Astrocyte (in vitro differentiated cells and primary cell): ENCODE data around the gene SPRED1. TPM values are rescaled to one million over a fixed set of nuclear protein-coding genes. Genes with fewer than 3 reads are reported as not detected.
"Not testable (repeated sequence)": the region's sequence is repeated elsewhere in the genome, so short reads cannot be mapped to it uniquely, and the experiment has no call there.

Source experiments
- DNase-seq: peaks from one replicate; pipeline ENCODE4 v3.0.0-alpha.2; 2010; ENCODE audit warnings: low read depth
- FAIRE-seq: peaks from 2 replicates; lab custom pipeline; 2011; peaks lifted over from hg19 to GRCh38; lab: Jason Lieb, UNC
- H2AFZ ChIP-seq: 2 replicates; pipeline ENCODE4 v1.6.0; 2012; ENCODE audit warnings: low read depth, low read length, inconsistent platforms
- H3K27ac ChIP-seq: 2 replicates; pipeline ENCODE4 v1.5.1; 2011; ENCODE audit warnings: low read depth, low read length, inconsistent platforms
- H3K27me3 ChIP-seq: 2 replicates; pipeline ENCODE4 v1.6.0; 2011; ENCODE audit warnings: low read length, inconsistent platforms; ENCODE audit not compliant: insufficient read depth
- H3K36me3 ChIP-seq: 2 replicates; pipeline ENCODE4 v1.5.1; 2011; ENCODE audit warnings: low read length, inconsistent platforms; ENCODE audit not compliant: insufficient read depth
- H3K4me1 ChIP-seq: 2 replicates; pipeline ENCODE4 v1.5.1; 2011; ENCODE audit warnings: low read length, inconsistent platforms; ENCODE audit not compliant: insufficient read depth
- H3K4me2 ChIP-seq: 2 replicates; pipeline ENCODE4 v1.6.0; 2012; ENCODE audit warnings: low read length, inconsistent platforms
- H3K4me3 ChIP-seq: 2 replicates; pipeline ENCODE4 v1.5.1; 2011; ENCODE audit warnings: low read depth, mild to moderate bottlenecking, low read length, inconsistent platforms; ENCODE audit not compliant: insufficient read depth
- H3K79me2 ChIP-seq: 2 replicates; pipeline ENCODE4 v1.6.0; 2012; ENCODE audit warnings: mild to moderate bottlenecking, low read length, inconsistent platforms; ENCODE audit not compliant: insufficient read depth
- H3K9ac ChIP-seq: 2 replicates; pipeline ENCODE4 v1.6.0; 2012; ENCODE audit warnings: mild to moderate bottlenecking, low read length, inconsistent platforms
- H3K9me3 ChIP-seq: 2 replicates; pipeline ENCODE4 v1.5.1; 2012; ENCODE audit warnings: low read depth, mild to moderate bottlenecking, low read length, inconsistent platforms; ENCODE audit not compliant: insufficient read depth
- H4K20me1 ChIP-seq: 2 replicates; pipeline ENCODE4 v1.6.0; 2012; ENCODE audit warnings: low read length, inconsistent platforms; ENCODE audit not compliant: insufficient read depth
- H3K27ac Mint-ChIP-seq: one replicate; pipeline ENCODE4 v1.8.0; 2021; ENCODE audit warnings: mild to moderate bottlenecking, mixed read lengths; ENCODE audit not compliant: unreplicated experiment
- H3K27me3 Mint-ChIP-seq: one replicate; pipeline ENCODE4 v1.8.0; 2021; ENCODE audit warnings: low read depth, mixed read lengths; ENCODE audit not compliant: unreplicated experiment
- H3K36me3 Mint-ChIP-seq: one replicate; pipeline ENCODE4 v1.8.0; 2021; ENCODE audit warnings: low read depth, mixed read lengths; ENCODE audit not compliant: unreplicated experiment
- H3K4me1 Mint-ChIP-seq: one replicate; pipeline ENCODE4 v1.8.0; 2021; ENCODE audit warnings: low read depth, mixed read lengths; ENCODE audit not compliant: unreplicated experiment
- H3K4me3 Mint-ChIP-seq: one replicate; pipeline ENCODE4 v1.8.0; 2021; ENCODE audit warnings: mild to moderate bottlenecking, moderate library complexity, mixed read lengths; ENCODE audit not compliant: unreplicated experiment
- H3K9me3 Mint-ChIP-seq: one replicate; pipeline ENCODE4 v1.8.0; 2021; ENCODE audit warnings: mild to moderate bottlenecking, mixed read lengths; ENCODE audit not compliant: unreplicated experiment
- CTCF ChIP-seq: IDR thresholded peaks from 2 replicates; pipeline ENCODE4 v1.5.1; 2011; ENCODE audit warnings: low read depth, mild to moderate bottlenecking, inconsistent platforms, low read length, moderate library complexity; ENCODE audit not compliant: insufficient read depth
- EZH2 ChIP-seq: IDR thresholded peaks from 2 replicates; pipeline ENCODE4 v1.6.1; 2012; ENCODE audit warnings: mild to moderate bottlenecking, low read length, inconsistent platforms; ENCODE audit not compliant: insufficient read depth
- total RNA-seq: library from RNA; stranded (reverse); gene quantifications from 2 replicates; pipeline ENCODE4 v1.2.1, GENCODE V29; 2021

Gene SPRED1
- total RNA-seq, 1 donor from 2014 or later, result 31.7 TPM

GRCh38 chr15:38275959-38276358 lies 23.3 kb downstream of the SPRED1 start:
- FAIRE-seq, result no peak
- H3K36me3 ChIP-seq, result no peaks in the 10 kb centered on the region

GRCh38 chr15:38277281-38277680 lies 24.6 kb downstream of the SPRED1 start:
- H3K9ac ChIP-seq, H3K27me3 ChIP-seq, H2AFZ ChIP-seq, H3K27me3 Mint-ChIP-seq, H3K36me3 ChIP-seq, H3K27ac Mint-ChIP-seq, H3K9me3 ChIP-seq, H3K36me3 Mint-ChIP-seq, H3K27ac ChIP-seq, H3K4me1 Mint-ChIP-seq, H3K4me3 Mint-ChIP-seq, FAIRE-seq, DNase-seq, H3K4me1 ChIP-seq, H3K9me3 Mint-ChIP-seq, H3K4me3 ChIP-seq, H3K4me2 ChIP-seq: not testable (repeated sequence)
- peaks cover 99% of the 10 kb centered on the region for H3K79me2 ChIP-seq
- peaks cover 97% of the 10 kb centered on the region for H4K20me1 ChIP-seq

More at GRCh38 chr15:38275959-38276358, 23.3 kb downstream of the SPRED1 start:
- TF ChIP-seq CTCF (no peak), EZH2 (no peak)
- H3K4me3 Mint-ChIP-seq, result no peak overlapping the region
- H3K27me3 Mint-ChIP-seq, result no peaks in the 10 kb centered on the region
- Histone ChIP-seq H3K79me2 (peaks cover 99% of the 10 kb centered on the region), H3K27ac (no peak overlapping the region), H3K9ac (no peak overlapping the region), H3K4me1 (no peaks in the 10 kb centered on the region), H3K9me3 (no peaks in the 10 kb centered on the region), H3K4me2 (no peak overlapping the region), H4K20me1 (peaks cover 97% of the 10 kb centered on the region), H3K4me3 (no peak overlapping the region), H3K27me3 (no peaks in the 10 kb centered on the region), H2AFZ (no peak overlapping the region)
- H3K9me3 Mint-ChIP-seq, result no peaks in the 10 kb centered on the region
- no peak overlapping the region for H3K27ac Mint-ChIP-seq
- DNase-seq, result peak; percentile 49
- H3K4me1 Mint-ChIP-seq, result peaks cover 7% of the 10 kb centered on the region
- peaks cover 3% of the 10 kb centered on the region for H3K36me3 Mint-ChIP-seq

- no peak overlapping the region for H3K27ac Mint-ChIP-seq
- no peak overlapping the region for H3K4me2 ChIP-seq
- H3K9me3 Mint-ChIP-seq, result no peaks in the 10 kb centered on the region
- H3K9ac ChIP-seq, result no peak overlapping the region
- H3K79me2 ChIP-seq, result peaks cover 100% of the 10 kb centered on the region
- no peaks in the 10 kb centered on the region for H3K27me3 Mint-ChIP-seq
- peaks cover 3% of the 10 kb centered on the region for H3K36me3 Mint-ChIP-seq
- peaks cover 91% of the 10 kb centered on the region for H4K20me1 ChIP-seq
- no peak overlapping the region for H3K27ac ChIP-seq
- no peaks in the 10 kb centered on the region for H3K9me3 ChIP-seq
- DNase-seq (no peak), FAIRE-seq (no peak)
- no peak overlapping the region for H2AFZ ChIP-seq
- no peak overlapping the region for H3K4me3 ChIP-seq
- TF ChIP-seq EZH2 (no peak), CTCF (no peak)
- no peaks in the 10 kb centered on the region for H3K36me3 ChIP-seq
- peaks cover 2% of the 10 kb centered on the region for H3K4me1 Mint-ChIP-seq
- H3K4me1 ChIP-seq, result no peaks in the 10 kb centered on the region
- H3K4me3 Mint-ChIP-seq, result no peak overlapping the region
- no peaks in the 10 kb centered on the region for H3K27me3 ChIP-seq
These were observed 28.4 kb downstream of the SPRED1 start for GRCh38 chr15:38281031-38281430.
